OCI-LY7 (cell line): ENCODE results near the gene ZNF213. TPM values are rescaled to one million over a fixed set of nuclear protein-coding genes. Genes with fewer than 3 reads are reported as not detected.

Experiments
- BruUV-seq: library from RNA; stranded (reverse); fragments of 400-500 nt; replicated peaks from 2 replicates; lab custom pipeline; 2021; lab: Mats Ljungman, UMichigan
- CTCF ChIA-PET: fragments of 300-600 bp; sonication (Branson Sonifier 250); formaldehyde crosslinking; loops from one replicate; lab custom pipeline; 2022; ENCODE audit warnings: antibody characterized with exemption; ENCODE audit not compliant: unreplicated experiment; lab: Charles Lee
- POLR2A ChIA-PET: fragments of 300-600 bp; sonication (Branson Sonifier 250); formaldehyde crosslinking; loops from one replicate; lab custom pipeline; 2022; ENCODE audit warnings: antibody characterized with exemption; lab: Charles Lee
- DNase-seq: peaks from one replicate; pipeline ENCODE4 v3.0.0-alpha.2; 2015; ENCODE audit warnings: low spot score
- H2AFZ ChIP-seq: fragments of 200-600 bp; sonication (generic), shearing (Covaris generic); 2 replicates; pipeline ENCODE4 v1.6.1; 2014; ENCODE audit warnings: mild to moderate bottlenecking, antibody characterized with exemption, low read length, moderate library complexity
- H3K27ac ChIP-seq: fragments of 200-600 bp; sonication (generic); 2 replicates; pipeline ENCODE4 v1.5.1; 2014; ENCODE audit warnings: mixed run types, low read depth, mild to moderate bottlenecking, moderate library complexity, low read length, inconsistent platforms; ENCODE audit not compliant: poor library complexity, severe bottlenecking
- H3K36me3 ChIP-seq: fragments of 200-600 bp; sonication (generic); 2 replicates; pipeline ENCODE4 v1.6.1; 2014; ENCODE audit warnings: mild to moderate bottlenecking, antibody characterized with exemption, low read length, moderate library complexity, mixed read lengths; ENCODE audit not compliant: insufficient read depth
- H3K4me1 ChIP-seq: fragments of 200-600 bp; sonication (generic); 2 replicates; pipeline ENCODE4 v1.5.1; 2014; ENCODE audit warnings: mild to moderate bottlenecking, low read length; ENCODE audit not compliant: insufficient read depth, poor library complexity, severe bottlenecking
- H3K4me2 ChIP-seq: fragments of 200-600 bp; sonication (generic); 2 replicates; pipeline ENCODE4 v1.6.1; 2014; ENCODE audit warnings: mild to moderate bottlenecking, low read length
- H3K4me3 ChIP-seq: fragments of 200-600 bp; sonication (generic); 2 replicates; pipeline ENCODE4 v1.5.1; 2014; ENCODE audit warnings: mild to moderate bottlenecking, low read depth, low read length; ENCODE audit not compliant: poor library complexity, severe bottlenecking
- H3K79me2 ChIP-seq: fragments of 200-600 bp; sonication (generic); 2 replicates; pipeline ENCODE4 v1.6.1; 2016; ENCODE audit warnings: low read depth, mild to moderate bottlenecking, low read length, moderate library complexity, mixed read lengths; ENCODE audit not compliant: insufficient read depth
- H3K9me2 ChIP-seq: fragments of 200-600 bp; sonication (generic); 2 replicates; pipeline ENCODE4 v1.6.1; 2016; ENCODE audit warnings: mild to moderate bottlenecking, low read length, mixed read lengths; ENCODE audit not compliant: insufficient read depth
- H3K9me3 ChIP-seq: fragments of 200-600 bp; sonication (generic); 2 replicates; pipeline ENCODE4 v1.6.1; 2014; ENCODE audit warnings: mild to moderate bottlenecking, mixed run types, low read length, mixed read lengths
- H4K20me1 ChIP-seq: fragments of 200-600 bp; sonication (generic); 2 replicates; pipeline ENCODE4 v1.6.1; 2014; ENCODE audit warnings: mild to moderate bottlenecking, antibody characterized with exemption, low read length, moderate library complexity, mixed read lengths; ENCODE audit not compliant: insufficient read depth
- EZH2phosphoT487 ChIP-seq: fragments of 200-600 bp; sonication (generic); IDR thresholded peaks from 2 replicates; pipeline ENCODE4 v1.6.1; 2018; ENCODE audit warnings: low read depth, borderline replicate concordance, mild to moderate bottlenecking, mixed run types, antibody characterized with exemption, low read length, moderate library complexity, mixed read lengths
- intact Hi-C: fragments of 100-400 bp; cut with micrococcal nuclease; formaldehyde crosslinking; loops from one replicate; pipeline ENCODE4 v1.10.0; 2022; ENCODE audit not compliant: unreplicated experiment
- total RNA-seq, 2 experiments: library from RNA; depleted of rRNA in 1 of 2; stranded (reverse); fragments of >200 nt in 1 of 2; shearing (Covaris generic) in 1 of 2; gene quantifications; 2 replicates each; pipeline ENCODE4 v1.2.3, GENCODE V29; 2014 to 2022
- TF ChIP-seq, protein P1 (sequence below): fragments of 200-600 bp; sonication (generic); conservative IDR thresholded peaks from 2 replicates; pipeline ENCODE4 v1.5.1; 2014; ENCODE audit warnings: mild to moderate bottlenecking, antibody characterized with exemption, low read length, moderate library complexity, mixed read lengths

The ZNF213 gene
- total RNA-seq, 2 experiments from 2014 or later = 3.4 to 9.1 TPM

GRCh38 chr16:3088450-3088849 lies 46.4 kb upstream of the ZNF213 start:
- ChIA-PET POLR2A (no interaction called here), CTCF (no interaction called here)
- intact Hi-C loops = no loop called here
- Histone ChIP-seq H4K20me1 (no peaks in the 10 kb centered on the region), H3K27ac (no peak overlapping the region), H3K4me2 (no peak overlapping the region), H3K79me2 (no peaks in the 10 kb centered on the region), H3K9me2 (no peaks in the 10 kb centered on the region), H3K4me1 (peaks cover 9% of the 10 kb centered on the region), H3K9me3 (no peaks in the 10 kb centered on the region), H2AFZ (no peak overlapping the region), H3K36me3 (no peaks in the 10 kb centered on the region), H3K4me3 (no peak overlapping the region)
- TF ChIP-seq, protein P1, sequence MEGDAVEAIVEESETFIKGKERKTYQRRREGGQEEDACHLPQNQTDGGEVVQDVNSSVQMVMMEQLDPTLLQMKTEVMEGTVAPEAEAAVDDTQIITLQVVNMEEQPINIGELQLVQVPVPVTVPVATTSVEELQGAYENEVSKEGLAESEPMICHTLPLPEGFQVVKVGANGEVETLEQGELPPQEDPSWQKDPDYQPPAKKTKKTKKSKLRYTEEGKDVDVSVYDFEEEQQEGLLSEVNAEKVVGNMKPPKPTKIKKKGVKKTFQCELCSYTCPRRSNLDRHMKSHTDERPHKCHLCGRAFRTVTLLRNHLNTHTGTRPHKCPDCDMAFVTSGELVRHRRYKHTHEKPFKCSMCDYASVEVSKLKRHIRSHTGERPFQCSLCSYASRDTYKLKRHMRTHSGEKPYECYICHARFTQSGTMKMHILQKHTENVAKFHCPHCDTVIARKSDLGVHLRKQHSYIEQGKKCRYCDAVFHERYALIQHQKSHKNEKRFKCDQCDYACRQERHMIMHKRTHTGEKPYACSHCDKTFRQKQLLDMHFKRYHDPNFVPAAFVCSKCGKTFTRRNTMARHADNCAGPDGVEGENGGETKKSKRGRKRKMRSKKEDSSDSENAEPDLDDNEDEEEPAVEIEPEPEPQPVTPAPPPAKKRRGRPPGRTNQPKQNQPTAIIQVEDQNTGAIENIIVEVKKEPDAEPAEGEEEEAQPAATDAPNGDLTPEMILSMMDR = no peak
- TF ChIP-seq EZH2phosphoT487 = no peak
- BruUV-seq = no TSS peak
- DNase-seq = no peak

- Histone ChIP-seq H4K20me1 (no peaks in the 10 kb centered on the region), H3K4me1 (peaks cover 15% of the 10 kb centered on the region), H3K36me3 (no peaks in the 10 kb centered on the region), H2AFZ (no peak overlapping the region), H3K4me3 (no peak overlapping the region), H3K4me2 (no peak overlapping the region), H3K27ac (no peak overlapping the region), H3K9me2 (no peaks in the 10 kb centered on the region), H3K9me3 (no peaks in the 10 kb centered on the region), H3K79me2 (no peaks in the 10 kb centered on the region)
- intact Hi-C loops = no loop called here
- CTCF ChIA-PET = no interaction called here
- no peak for TF ChIP-seq EZH2phosphoT487
- TF ChIP-seq, protein P1 = no peak
- POLR2A ChIA-PET = interaction anchor here (0.5 kb wide), 1 partner anchor 18 kb away, joined by 3 read pairs; no protein-coding TSS in a partner anchor
- no TSS peak for BruUV-seq
- DNase-seq = no peak
Measured at GRCh38 chr16:3088925-3089716, 45.7 kb upstream of the ZNF213 start.
